NCI-H748 (cell line): ENCODE measurements around the gene CPSF7.
A peak's percentile ranks its signal among the peaks of the same experiment; 100 is the strongest.
"Not testable (repeated sequence)": the region's sequence is repeated elsewhere in the genome, so short reads cannot be mapped to it uniquely, and the experiment has no call there.

Source experiments
- DNase-seq: peaks from one replicate; lab custom pipeline; 2025; ENCODE audit not compliant: unreplicated experiment; lab: John Stamatoyannopoulos, UW

The CPSF7 gene

GRCh38 chr11:61390161-61390560 is 39.6 kb downstream of the CPSF7 start:
- no peak for DNase-seq

- peak; percentile 27 for DNase-seq
Observed at GRCh38 chr11:61384271-61385242, 45.2 kb downstream of the CPSF7 start.

- not testable (repeated sequence) for DNase-seq
Observed at GRCh38 chr11:61383859-61384258, 45.9 kb downstream of the CPSF7 start.

GRCh38 chr11:61380884-61381283 is 48.9 kb downstream of the CPSF7 start:
- DNase-seq, result no peak

DNA sequence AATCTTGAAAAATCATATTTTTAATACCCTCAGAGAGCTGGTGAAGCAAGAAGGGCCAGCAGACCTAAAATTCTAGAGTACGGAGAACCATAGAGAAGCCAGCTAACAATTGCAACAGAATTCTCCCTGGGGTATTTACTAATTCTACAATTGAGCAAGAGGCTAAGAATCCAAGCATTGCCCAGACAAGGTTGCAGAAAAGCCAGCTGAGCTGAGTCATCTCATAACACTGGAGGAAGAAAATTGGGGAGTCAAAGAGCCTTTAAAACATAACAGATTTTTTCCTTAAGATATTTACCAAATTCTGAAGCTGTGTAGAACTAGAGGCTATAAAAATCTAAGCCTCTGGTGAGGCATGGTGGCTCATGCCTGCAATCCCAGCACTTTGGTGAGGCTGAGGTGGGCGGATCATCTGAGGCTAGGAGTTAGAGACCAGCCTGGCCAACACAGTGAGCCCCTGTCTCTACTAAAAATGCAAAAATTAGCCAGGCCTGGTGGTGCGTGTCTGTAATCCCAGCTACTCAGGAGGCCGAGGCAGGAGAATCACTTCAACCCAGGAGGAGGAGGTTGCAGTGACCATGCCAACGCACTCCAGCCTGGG is 51.0 kb downstream of the CPSF7 start:
- no peak for DNase-seq

DNA sequence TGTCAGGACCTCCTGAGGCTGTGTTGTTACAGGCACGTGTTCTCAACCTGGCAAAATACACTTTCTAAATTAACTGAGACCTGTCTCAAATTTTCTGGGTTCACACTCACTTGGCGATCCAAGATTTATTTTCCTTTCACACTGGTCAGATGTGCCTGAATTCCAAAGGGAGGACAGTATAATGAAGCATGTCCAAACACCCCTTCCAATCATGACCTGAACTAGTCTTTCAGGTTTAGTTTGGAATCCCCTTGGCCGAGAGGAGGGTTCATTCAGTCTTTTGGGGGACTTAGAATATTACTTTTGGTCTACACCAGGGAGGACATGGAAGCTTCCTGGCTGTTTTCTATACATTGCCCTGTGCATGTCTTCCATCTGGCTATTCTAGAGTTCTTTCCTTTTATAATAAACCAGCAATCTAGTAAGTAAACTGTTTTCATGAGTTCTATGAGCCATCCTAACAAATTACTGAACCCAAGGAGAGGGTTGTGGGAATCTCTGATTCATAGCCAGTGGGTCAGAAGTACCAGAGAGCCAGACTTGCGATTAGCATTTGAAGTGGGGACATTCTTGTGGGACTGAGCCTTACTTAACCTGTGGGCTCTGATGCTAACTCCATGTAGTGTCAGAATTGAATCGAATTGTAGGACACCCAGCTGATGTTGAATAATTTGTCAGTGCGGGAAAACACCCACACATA is 52.2 kb downstream of the CPSF7 start:
- no peak for DNase-seq

- DNase-seq, result no peak
Observed at GRCh38 chr11:61375761-61376108, 54.0 kb downstream of the CPSF7 start.

DNA sequence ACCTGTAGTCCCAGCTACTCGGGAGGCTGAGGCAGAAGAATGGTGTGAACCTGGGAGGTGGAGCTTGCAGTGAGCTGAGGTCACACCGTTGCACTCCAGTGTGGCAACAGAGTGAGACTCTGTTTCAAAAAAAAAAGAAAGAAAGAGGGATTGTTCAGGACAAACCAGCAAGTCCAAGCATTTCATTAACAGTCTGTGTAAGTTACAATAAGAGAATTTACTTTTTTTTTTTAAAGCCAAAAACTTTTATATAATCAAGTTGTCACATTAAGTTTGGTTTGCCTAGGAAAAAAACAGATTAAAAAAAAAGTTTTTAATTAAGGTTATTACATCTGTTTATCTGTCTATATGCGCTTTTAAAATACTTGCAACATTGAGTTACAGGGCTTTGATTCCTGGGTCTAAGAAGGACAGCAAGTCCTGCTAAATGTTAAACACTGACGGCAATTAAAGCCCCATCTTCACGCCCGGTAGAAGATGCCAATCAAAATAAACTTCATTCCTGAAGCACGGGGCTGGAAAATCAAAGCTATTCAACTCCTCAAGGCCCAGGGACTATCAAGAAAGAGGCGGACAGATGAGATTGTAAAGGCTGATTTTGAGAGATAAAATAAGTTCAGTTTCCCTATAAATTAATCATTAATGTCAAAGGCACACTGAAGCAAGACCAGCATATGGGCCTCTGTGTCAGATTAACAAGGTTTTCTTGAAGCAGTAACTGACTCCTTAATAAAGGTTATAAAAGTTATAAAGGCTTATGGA is 56.9 kb downstream of the CPSF7 start:
- DNase-seq, result no peak

DNA sequence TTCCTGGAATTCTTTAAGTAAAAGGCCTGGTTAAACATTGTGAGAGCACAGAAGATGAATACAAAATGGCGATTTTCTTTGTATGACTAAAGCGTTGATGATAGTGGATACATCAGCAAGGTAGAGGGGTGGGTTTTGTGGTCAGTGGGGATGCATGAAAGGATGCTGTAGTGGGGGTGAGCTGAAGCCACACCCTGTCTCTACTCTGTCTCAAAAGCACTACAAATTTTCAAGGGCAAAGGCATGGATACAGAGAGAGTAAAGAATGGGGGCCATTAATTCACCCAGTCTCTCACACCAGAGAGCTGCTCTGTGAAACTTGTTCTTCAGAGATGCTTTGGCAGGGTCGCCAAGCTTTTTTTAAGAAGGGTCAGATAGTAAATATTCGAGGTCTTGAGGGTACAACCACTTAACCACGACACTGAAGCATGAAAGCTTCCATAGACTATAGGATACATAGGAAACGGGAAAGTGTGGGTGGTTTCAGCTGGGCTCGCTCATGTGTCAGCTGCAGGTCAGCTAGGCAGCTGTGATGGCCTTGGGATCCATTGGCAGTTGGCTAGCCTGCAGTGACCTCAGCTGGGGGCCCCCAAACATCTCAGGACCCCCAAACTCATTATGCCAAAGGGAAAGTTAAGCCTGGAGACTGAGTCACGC is 59.3 kb downstream of the CPSF7 start:
- no peak for DNase-seq

DNA sequence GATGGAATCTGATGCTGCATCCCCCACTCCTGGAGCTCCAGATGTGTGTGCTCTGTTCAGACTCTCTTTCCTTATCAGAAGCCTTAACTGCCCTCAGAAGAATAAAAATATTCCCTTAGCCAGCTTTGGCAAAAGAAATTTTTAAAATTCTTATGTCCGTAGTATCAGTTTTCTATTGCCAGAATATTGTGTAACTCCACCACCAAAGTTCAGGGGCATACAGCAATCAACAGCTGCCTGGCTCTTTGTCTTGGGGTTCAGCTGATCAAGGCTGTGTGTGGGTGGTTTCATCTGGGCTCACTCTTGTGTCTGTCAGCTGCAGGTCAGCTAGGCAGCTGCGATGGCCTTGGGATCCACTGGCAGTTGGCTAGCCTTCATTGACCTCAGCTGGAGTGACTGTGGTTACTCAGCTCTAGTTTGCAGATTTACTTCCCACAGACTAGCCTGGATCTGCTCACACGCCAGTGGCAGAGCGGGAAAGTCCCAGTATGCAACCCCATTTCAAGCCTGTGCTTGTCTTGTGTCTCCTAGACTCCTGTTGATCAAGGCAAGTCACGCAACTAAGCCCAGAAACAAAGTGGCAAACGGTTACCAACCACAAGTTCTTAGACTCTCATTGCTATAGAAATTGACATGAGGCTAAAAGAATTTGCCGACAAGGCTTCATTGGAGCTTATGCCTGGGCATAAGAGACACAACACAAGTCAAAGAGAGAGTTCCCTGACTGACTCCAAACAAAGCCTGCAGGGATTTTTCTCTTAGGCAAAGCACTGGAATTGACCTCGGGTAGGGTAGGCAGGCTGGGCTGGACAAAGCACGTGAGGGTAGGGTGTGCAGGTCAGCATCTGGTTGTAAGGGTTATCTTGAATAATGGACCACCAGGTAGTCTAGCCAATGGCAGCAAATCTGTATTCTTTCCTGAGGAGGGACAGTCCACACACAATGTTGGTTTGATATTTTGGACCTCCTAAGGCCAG is 60.1 kb downstream of the CPSF7 start:
- no peak for DNase-seq

- no peak for DNase-seq
Observed at GRCh38 chr11:61368646-61369045, 61.1 kb downstream of the CPSF7 start.

DNA sequence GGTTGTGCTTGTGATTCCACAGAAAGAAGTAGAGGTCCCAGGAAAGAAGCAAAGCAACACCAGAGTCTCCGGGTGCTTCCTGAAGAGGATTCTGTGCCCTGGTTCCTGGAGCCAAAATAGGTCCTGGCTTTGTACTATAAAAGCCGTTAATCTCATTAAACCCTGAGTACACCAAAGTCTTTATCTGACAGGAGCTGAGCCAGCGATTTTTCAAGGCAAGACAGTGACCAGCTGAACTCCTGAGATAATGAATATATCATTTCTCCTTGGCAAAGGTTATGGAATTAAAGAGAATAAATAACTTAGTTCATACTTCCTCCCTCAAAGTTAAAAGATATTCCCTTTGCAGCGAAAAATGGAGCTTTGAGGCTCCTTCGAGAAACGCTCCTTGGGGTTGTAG is 62.4 kb downstream of the CPSF7 start:
- no peak for DNase-seq

DNA sequence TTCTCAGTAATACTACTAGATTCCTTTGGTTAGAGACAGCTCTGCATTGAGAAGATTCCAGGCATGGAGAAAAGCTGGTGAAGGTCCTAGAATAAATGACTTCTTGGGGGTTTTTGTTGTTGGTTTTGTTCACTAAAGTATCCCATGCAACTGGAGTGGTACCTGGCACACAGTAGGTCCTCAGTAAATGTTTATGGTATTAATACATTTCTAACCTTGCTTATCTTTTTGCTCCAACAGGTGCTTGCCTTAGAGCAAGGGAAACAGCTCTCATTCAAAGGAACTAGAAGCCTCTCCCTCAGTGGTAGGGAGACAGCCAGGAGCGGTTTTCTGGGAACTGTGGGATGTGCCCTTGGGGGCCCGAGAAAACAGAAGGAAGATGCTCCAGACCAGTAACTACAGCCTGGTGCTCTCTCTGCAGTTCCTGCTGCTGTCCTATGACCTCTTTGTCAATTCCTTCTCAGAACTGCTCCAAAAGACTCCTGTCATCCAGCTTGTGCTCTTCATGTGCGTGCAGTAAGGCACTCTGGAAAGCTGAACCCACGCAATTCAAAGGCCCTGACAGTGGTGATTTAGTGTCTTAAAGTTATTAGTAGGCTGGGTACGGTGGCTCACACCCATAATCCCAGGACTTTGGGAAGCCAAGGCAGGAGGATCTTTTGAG is 65.6 kb downstream of the CPSF7 start:
- DNase-seq, result no peak

GRCh38 chr11:61362542-61362875 is 67.3 kb downstream of the CPSF7 start:
- peak; percentile 65 for DNase-seq

DNA sequence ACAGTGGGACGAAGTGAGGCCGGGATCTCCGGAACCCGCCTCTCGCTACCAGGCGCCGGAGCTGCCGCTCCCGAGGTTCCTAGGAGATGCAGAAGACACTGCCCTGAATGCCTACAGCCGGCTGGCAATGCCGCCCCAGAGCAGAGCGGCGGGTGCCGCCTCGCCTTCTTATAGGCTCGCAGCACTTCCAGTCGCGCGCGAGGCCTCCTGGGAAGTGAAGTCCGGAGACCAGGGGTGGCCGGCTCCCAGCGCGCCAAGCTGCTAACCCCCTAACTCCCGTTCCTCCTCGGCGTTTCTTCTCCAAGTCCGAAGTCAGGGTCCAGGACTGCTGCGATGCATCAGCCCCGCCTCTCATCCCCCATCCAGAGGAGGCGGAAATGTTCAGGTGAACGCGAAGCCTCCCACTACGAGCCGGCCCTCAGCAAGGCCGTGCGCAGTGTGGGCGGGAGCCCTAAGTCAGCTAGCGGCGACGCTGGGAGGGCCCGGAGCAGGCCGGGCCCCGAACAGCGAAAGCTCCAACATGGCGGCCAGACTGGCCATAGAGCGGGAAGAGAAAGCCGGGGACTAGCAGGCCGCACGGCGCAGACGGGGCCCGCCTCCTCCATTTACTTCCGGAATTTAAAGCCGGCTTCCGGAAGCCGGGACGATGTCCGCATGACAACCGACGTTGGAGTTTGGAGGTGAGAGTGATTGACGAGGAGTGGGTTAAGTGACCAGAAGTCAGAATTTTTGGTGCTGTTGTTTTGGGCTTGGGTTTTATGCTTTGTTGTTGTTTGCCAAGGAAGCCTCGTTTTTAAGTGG is 67.8 kb downstream of the CPSF7 start, which contains the start of the genes CYB561A3 and TMEM138:
TSS of gene CYB561A3 (minus strand) at position 142 of the 801 bp plus-strand sequence. CDS start 5,169 bp downstream, outside the sequence.
TSS of gene TMEM138 (plus strand) at position 634 of the 801 bp plus-strand sequence. CDS start 2,017 bp downstream, outside the sequence.
- peak; percentile 96 for DNase-seq

GRCh38 chr11:61361237-61361740 is 68.5 kb downstream of the CPSF7 start:
- DNase-seq, result peak; percentile 34

DNA sequence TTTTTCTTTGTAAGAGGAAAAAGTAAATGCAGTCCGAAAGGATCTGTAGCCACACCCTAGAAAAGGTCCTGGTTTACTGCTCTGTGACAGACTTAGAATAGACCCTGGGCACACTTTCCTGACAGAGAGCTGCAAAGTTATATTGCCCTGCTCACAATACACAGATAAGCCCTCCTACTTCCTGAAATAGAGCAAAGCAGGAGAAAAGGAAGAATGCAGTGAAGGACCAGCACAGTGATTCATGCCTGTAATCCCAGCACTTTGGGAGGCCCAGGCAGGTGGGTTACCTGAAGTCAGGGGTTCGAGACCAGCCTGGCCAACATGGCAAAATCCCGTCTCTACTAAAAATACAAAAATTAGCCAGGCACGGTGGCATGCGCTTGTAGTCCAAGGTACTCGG is 70.3 kb downstream of the CPSF7 start:
- DNase-seq, result no peak

- no peak for DNase-seq
Observed at GRCh38 chr11:61358566-61358965, 71.2 kb downstream of the CPSF7 start.
